ENCODE results near the gene CCL18. TPM values are rescaled to one million over a fixed set of nuclear protein-coding genes. Genes with fewer than 3 reads are reported as not detected.
"Not testable (repeated sequence)": the region's sequence is repeated elsewhere in the genome, so short reads cannot be mapped to it uniquely, and the experiment has no call there.

Gene CCL18
- total RNA-seq, 1 donor from 2014 or later = not detected

- Mint-ChIP-seq H3K27me3 (ENCODE audit: unreplicated experiment) (no peaks in the 10 kb centered on the region), H3K4me1 (ENCODE audit: low read depth, unreplicated experiment) (no peaks in the 10 kb centered on the region), H3K9me3 (ENCODE audit: unreplicated experiment) (no peaks in the 10 kb centered on the region), H3K4me3 (ENCODE audit: unreplicated experiment) (no peak overlapping the region), H3K27ac (ENCODE audit: unreplicated experiment) (no peak overlapping the region), H3K36me3 (ENCODE audit: unreplicated experiment) (no peaks in the 10 kb centered on the region)
- no peak for TF ChIP-seq CTCF (IDR thresholded peaks at IDR 0.05; ENCODE audit: partially characterized antibody, unreplicated experiment)
- DNase-seq = no peak
Measured at GRCh38 chr17:36120221-36120620, 56.1 kb downstream of the CCL18 start.

- not testable (repeated sequence) for DNase-seq; H3K36me3 Mint-ChIP-seq (ENCODE audit: unreplicated experiment); H3K27ac Mint-ChIP-seq (ENCODE audit: unreplicated experiment); H3K27me3 Mint-ChIP-seq (ENCODE audit: unreplicated experiment); H3K4me1 Mint-ChIP-seq (ENCODE audit: low read depth, unreplicated experiment); H3K9me3 Mint-ChIP-seq (ENCODE audit: unreplicated experiment); H3K4me3 Mint-ChIP-seq (ENCODE audit: unreplicated experiment)
Measured at GRCh38 chr17:36121099-36121498, 57.0 kb downstream of the CCL18 start.

Other genes starting within 250 kb of the CCL18 start
- not detected for gene HEATR9, start 195.4 kb upstream of the CCL18 start, total RNA-seq (ENCODE audit: unreplicated experiment)
- gene CCL5, start 183.9 kb upstream of the CCL18 start, total RNA-seq (ENCODE audit: unreplicated experiment) = not detected
- gene RDM1, start 133.5 kb upstream of the CCL18 start, total RNA-seq (ENCODE audit: unreplicated experiment) = not detected
- gene LYZL6, start 120.6 kb upstream of the CCL18 start, total RNA-seq (ENCODE audit: unreplicated experiment) = not detected
- gene CCL16, start 82.8 kb upstream of the CCL18 start, total RNA-seq (ENCODE audit: unreplicated experiment) = not detected
- gene CCL14, start 77.5 kb upstream of the CCL18 start, total RNA-seq (ENCODE audit: unreplicated experiment) = not detected
- not detected for gene CCL15, start 62.7 kb upstream of the CCL18 start, total RNA-seq (ENCODE audit: unreplicated experiment)
- gene CCL23, start 46.3 kb upstream of the CCL18 start, total RNA-seq (ENCODE audit: unreplicated experiment) = not detected
- gene CCL3, start 25.9 kb downstream of the CCL18 start, total RNA-seq (ENCODE audit: unreplicated experiment) = not detected
- not detected for gene CCL4, start 39.6 kb downstream of the CCL18 start, total RNA-seq (ENCODE audit: unreplicated experiment)
- 37.3 TPM for gene TBC1D3B, start 112.4 kb downstream of the CCL18 start, total RNA-seq (ENCODE audit: unreplicated experiment)
- 6.3 TPM for gene CCL3L1, start 132.5 kb downstream of the CCL18 start, total RNA-seq (ENCODE audit: unreplicated experiment)
- gene CCL4L2, start 146.8 kb downstream of the CCL18 start, total RNA-seq (ENCODE audit: unreplicated experiment) = not detected
- 3.0 TPM for gene TBC1D3I, start 200.3 kb downstream of the CCL18 start, total RNA-seq (ENCODE audit: unreplicated experiment)

All from glutamatergic neuron (in vitro differentiated cells).